ENCODE data around the gene SERPINH1.

The SERPINH1 gene

GRCh38 chr11:75532200-75533048 lies 29.6 kb upstream of the SERPINH1 start:
- peak in 11 of 14 donors; percentile 10 to 63 (median 33) for DNase-seq

- DNase-seq = no peak
These were observed 28.2 kb upstream of the SERPINH1 start for GRCh38 chr11:75533896-75534258.

GRCh38 chr11:75534259-75535069 lies 27.6 kb upstream of the SERPINH1 start:
- DNase-seq = no peak

- DNase-seq = no peak
These were observed 27.0 kb upstream of the SERPINH1 start for GRCh38 chr11:75535071-75535470.

- no peak for DNase-seq
These were observed 25.0 kb upstream of the SERPINH1 start for GRCh38 chr11:75536786-75537641.

GRCh38 chr11:75537740-75538139 lies 24.3 kb upstream of the SERPINH1 start:
- DNase-seq = no peak

GRCh38 chr11:75538150-75538942 lies 23.7 kb upstream of the SERPINH1 start:
- DNase-seq = no peak

GRCh38 chr11:75539459-75540334 lies 22.4 kb upstream of the SERPINH1 start:
- no peak for DNase-seq

GRCh38 chr11:75541193-75542087 lies 20.6 kb upstream of the SERPINH1 start:
- no peak for DNase-seq

GRCh38 chr11:75542088-75542438 lies 20.0 kb upstream of the SERPINH1 start:
- DNase-seq = no peak

- DNase-seq = no peak
These were observed 18.2 kb upstream of the SERPINH1 start for GRCh38 chr11:75543806-75544205.

GRCh38 chr11:75547177-75547576 lies 14.9 kb upstream of the SERPINH1 start:
- no peak for DNase-seq

- DNase-seq = peak in 10 of 14 donors; percentile 8 to 58 (median 30)
These were observed 14.4 kb upstream of the SERPINH1 start for GRCh38 chr11:75547617-75548058.

GRCh38 chr11:75548595-75549272 lies 13.3 kb upstream of the SERPINH1 start:
- no peak for DNase-seq

- DNase-seq = no peak
These were observed 12.6 kb upstream of the SERPINH1 start for GRCh38 chr11:75549370-75549958.

- DNase-seq = no peak
These were observed 8.9 kb upstream of the SERPINH1 start for GRCh38 chr11:75553182-75553581.

- peak in 1 of 14 donors; percentile 52 for DNase-seq
These were observed 8.2 kb upstream of the SERPINH1 start for GRCh38 chr11:75553889-75554257.

- peak; percentile 9 to 98 (median 84) for DNase-seq
These were observed 7.6 kb upstream of the SERPINH1 start for GRCh38 chr11:75554258-75555022.
